GM12875 (cell line): ENCODE measurements around the gene COLGALT1.
A peak's percentile ranks its signal among the peaks of the same experiment; 100 is the strongest.

Experiments used
- H3K4me3 ChIP-seq: one replicate; pipeline ENCODE4 v1.5.1; 2011; ENCODE audit warnings: low read depth, low read length, control low read depth
- CTCF ChIP-seq: IDR thresholded peaks from 2 replicates; pipeline ENCODE4 v1.5.1; 2011; ENCODE audit warnings: low read depth, mild to moderate bottlenecking, control low read depth, inconsistent platforms, low read length, moderate library complexity, borderline replicate concordance; ENCODE audit not compliant: insufficient read depth

The COLGALT1 gene

GRCh38 chr19:17553256-17553655 is 2.2 kb upstream of the COLGALT1 start:
- no peak for TF ChIP-seq CTCF
- no peak overlapping the region for H3K4me3 ChIP-seq

GRCh38 chr19:17554968-17555479 is 425 bp upstream of the COLGALT1 start:
- H3K4me3 ChIP-seq: peak overlapping the region; percentile 49

GRCh38 chr19:17555929-17556813 is 722 bp downstream of the COLGALT1 start:
- TF ChIP-seq CTCF: no peak
- H3K4me3 ChIP-seq: peak overlapping the region; percentile 99

More at GRCh38 chr19:17554968-17555479, 425 bp upstream of the COLGALT1 start:
- no peak for TF ChIP-seq CTCF

GRCh38 chr19:17556995-17557394 is 1.5 kb downstream of the COLGALT1 start:
- no peak overlapping the region for H3K4me3 ChIP-seq
- TF ChIP-seq CTCF: no peak

GRCh38 chr19:17557466-17557865 is 2.0 kb downstream of the COLGALT1 start:
- no peak for TF ChIP-seq CTCF
- H3K4me3 ChIP-seq: no peak overlapping the region

- no peak for TF ChIP-seq CTCF
- no peak overlapping the region for H3K4me3 ChIP-seq
Measured at GRCh38 chr19:17560205-17560595, 4.8 kb downstream of the COLGALT1 start.

- no peak for TF ChIP-seq CTCF
- no peak overlapping the region for H3K4me3 ChIP-seq
Measured at GRCh38 chr19:17562097-17562496, 6.6 kb downstream of the COLGALT1 start.
